GM23248 (cell line): Measurements from ENCODE around the gene ZMAT5.

Source experiments
- EZH2 ChIP-seq: fragments of 200-600 bp; sonication (generic); IDR thresholded peaks from 2 replicates; pipeline ENCODE4 v1.6.1; 2018; ENCODE audit warnings: antibody characterized with exemption, mild to moderate bottlenecking; ENCODE audit not compliant: insufficient read depth, poor library complexity, severe bottlenecking
- EZH2phosphoT487 ChIP-seq: fragments of 200-600 bp; sonication (generic); IDR thresholded peaks from 2 replicates; pipeline ENCODE4 v1.6.1; 2018; ENCODE audit warnings: antibody characterized with exemption, moderate library complexity, mild to moderate bottlenecking, low read depth; ENCODE audit not compliant: insufficient read depth

DNA sequence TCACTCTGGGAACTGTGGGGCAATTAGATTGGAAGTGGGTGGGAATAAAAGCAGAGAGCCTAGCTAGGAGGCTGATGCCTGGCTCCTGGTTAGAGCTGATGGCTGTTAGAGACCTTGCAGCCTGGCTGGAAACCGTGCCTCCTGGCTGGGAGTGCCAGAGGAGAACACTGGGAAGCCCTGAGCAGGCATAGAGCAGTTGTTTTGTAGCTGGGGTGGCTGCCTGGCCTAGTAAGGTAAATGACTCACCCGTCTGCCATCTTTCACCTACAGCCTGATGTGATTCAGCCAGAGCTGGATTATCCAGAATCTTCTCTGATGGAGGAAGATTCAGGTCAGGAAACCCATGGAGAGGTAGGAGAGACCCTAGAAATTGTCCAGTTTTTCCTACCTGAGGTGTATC, 6.4 kb upstream of the ZMAT5 start:
- TF ChIP-seq EZH2phosphoT487 = no peak
- TF ChIP-seq EZH2 = no peak
